Inferior parietal cortex (tissue), 1 donor: ENCODE results near the gene VENTX.

Experiments used
- DNase-seq: peaks from one replicate; pipeline ENCODE4 v3.0.0-alpha.2; 2016; ENCODE audit errors: extremely low spot score

The VENTX gene

DNA sequence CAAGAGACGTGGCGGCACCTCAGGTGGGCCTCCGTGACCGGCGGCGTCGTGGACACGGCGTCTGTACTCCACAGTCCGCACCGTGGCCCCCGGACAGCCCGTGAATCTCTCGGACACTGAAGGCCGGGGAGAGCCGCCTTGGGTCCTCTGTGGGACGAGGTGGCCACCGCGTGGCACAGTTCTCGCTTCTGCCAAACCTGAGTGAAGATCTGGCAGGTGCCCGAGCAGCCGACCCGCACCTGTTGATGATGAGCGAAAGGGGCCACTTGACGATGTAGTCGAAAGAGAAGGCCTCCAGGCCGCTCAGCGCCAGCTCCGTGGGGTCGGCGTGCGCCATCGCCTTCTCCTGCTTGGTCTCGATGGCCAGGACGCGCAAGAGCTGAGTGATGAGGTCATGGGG is 47.6 kb downstream of the VENTX start:
- DNase-seq, result no peak

- no peak for DNase-seq
Measured at GRCh38 chr10:133286366-133286765, 48.7 kb downstream of the VENTX start.

GRCh38 chr10:133287832-133288500 is 50.3 kb downstream of the VENTX start:
- no peak for DNase-seq

GRCh38 chr10:133289761-133290160 is 52.1 kb downstream of the VENTX start:
- no peak for DNase-seq
